Measurements from ENCODE around the gene NHLH1. TPM values are rescaled to one million over a fixed set of nuclear protein-coding genes. Genes with fewer than 3 reads are reported as not detected.

NHLH1 gene
- total RNA-seq, 1 experiment from 2014 or later: 1.6 TPM

DNA sequence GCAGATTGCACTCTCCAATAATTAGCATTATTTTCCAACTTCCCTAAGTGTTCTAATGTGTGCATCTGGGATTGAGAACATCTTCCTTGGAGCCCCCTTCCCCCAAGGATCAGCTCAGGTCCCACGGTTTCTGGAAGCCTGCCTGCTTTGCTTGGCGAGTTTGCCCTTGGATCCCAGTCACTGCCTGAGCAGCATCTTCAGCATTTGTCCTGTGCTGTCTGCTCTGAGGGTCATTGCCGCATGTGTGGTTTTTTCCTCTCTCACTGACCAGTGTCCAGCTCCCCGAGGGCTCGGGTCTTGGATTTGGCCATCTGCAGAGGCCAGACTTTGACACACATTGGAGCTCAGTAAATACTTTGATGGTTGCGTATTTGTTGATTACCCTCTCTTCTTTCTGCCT is 51.6 kb downstream of the NHLH1 start:
- CTCF ChIA-PET: interaction anchor here (0.7 kb wide), 1 partner anchor 356 kb away, joined by 5 read pairs; no protein-coding TSS in a partner anchor
- TF ChIP-seq, protein P1, sequence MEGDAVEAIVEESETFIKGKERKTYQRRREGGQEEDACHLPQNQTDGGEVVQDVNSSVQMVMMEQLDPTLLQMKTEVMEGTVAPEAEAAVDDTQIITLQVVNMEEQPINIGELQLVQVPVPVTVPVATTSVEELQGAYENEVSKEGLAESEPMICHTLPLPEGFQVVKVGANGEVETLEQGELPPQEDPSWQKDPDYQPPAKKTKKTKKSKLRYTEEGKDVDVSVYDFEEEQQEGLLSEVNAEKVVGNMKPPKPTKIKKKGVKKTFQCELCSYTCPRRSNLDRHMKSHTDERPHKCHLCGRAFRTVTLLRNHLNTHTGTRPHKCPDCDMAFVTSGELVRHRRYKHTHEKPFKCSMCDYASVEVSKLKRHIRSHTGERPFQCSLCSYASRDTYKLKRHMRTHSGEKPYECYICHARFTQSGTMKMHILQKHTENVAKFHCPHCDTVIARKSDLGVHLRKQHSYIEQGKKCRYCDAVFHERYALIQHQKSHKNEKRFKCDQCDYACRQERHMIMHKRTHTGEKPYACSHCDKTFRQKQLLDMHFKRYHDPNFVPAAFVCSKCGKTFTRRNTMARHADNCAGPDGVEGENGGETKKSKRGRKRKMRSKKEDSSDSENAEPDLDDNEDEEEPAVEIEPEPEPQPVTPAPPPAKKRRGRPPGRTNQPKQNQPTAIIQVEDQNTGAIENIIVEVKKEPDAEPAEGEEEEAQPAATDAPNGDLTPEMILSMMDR (IDR thresholded peaks at IDR 0.05; ENCODE audit: unreplicated experiment): no peak
- BruUV-seq (replicated peaks): no TSS peak
- Mint-ChIP-seq H3K27ac (ENCODE audit: unreplicated experiment) (no peak overlapping the region), H3K9me3 (ENCODE audit: low read depth, unreplicated experiment) (no peaks in the 10 kb centered on the region), H3K4me1 (ENCODE audit: low read depth, unreplicated experiment) (no peaks in the 10 kb centered on the region), H3K4me3 (ENCODE audit: low read depth, unreplicated experiment) (no peak overlapping the region), H3K36me3 (ENCODE audit: insufficient read depth, unreplicated experiment) (no peaks in the 10 kb centered on the region), H3K27me3 (ENCODE audit: unreplicated experiment) (peaks cover 62% of the 10 kb centered on the region)
- DNase-seq: no peak
- intact Hi-C loops (cut with micrococcal nuclease; ENCODE audit: unreplicated experiment): loop anchor here (10.0 kb wide), 1 partner anchor 314 kb away; no protein-coding TSS in a partner anchor

DNA sequence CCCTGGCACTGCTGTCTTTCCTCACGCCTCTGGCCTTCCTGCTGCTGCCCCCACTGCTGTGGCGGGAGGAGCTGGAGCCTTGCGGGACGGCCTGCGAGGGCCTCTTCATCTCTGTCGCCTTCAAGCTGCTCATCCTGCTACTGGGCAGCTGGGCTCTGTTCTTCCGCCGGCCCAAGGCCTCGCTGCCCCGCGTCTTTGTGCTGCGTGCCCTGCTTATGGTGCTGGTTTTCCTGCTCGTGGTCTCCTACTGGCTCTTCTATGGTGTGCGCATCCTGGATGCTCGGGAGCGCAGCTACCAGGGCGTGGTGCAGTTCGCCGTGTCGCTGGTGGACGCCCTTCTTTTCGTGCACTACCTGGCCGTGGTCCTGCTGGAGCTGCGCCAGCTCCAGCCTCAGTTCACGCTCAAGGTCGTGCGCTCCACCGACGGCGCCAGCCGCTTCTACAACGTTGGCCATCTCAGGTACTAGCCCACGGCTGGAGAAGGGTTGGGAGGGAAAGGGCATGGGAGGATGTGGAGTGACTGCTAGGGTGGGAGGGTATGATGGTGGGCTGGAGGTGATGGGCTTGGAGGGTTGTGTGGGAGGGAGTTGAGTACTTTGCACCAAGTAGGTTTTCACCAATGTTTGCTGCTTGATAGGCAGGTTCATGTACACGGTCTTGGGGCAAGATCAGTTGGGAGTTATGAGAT is 52.4 kb downstream of the NHLH1 start:
- no peak overlapping the region for H3K27ac Mint-ChIP-seq (ENCODE audit: unreplicated experiment)
- H3K4me3 Mint-ChIP-seq (ENCODE audit: low read depth, unreplicated experiment): no peak overlapping the region
- intact Hi-C loops (cut with micrococcal nuclease; ENCODE audit: unreplicated experiment): loop anchor here (10.0 kb wide), 1 partner anchor 314 kb away; no protein-coding TSS in a partner anchor
- BruUV-seq (replicated peaks): no TSS peak
- DNase-seq: no peak
- H3K36me3 Mint-ChIP-seq (ENCODE audit: insufficient read depth, unreplicated experiment): no peaks in the 10 kb centered on the region
- TF ChIP-seq, protein P1 (IDR thresholded peaks at IDR 0.05; ENCODE audit: unreplicated experiment): no peak
- H3K9me3 Mint-ChIP-seq (ENCODE audit: low read depth, unreplicated experiment): no peaks in the 10 kb centered on the region
- peaks cover 61% of the 10 kb centered on the region for H3K27me3 Mint-ChIP-seq (ENCODE audit: unreplicated experiment)
- no peaks in the 10 kb centered on the region for H3K4me1 Mint-ChIP-seq (ENCODE audit: low read depth, unreplicated experiment)
- CTCF ChIA-PET: no interaction called here

DNA sequence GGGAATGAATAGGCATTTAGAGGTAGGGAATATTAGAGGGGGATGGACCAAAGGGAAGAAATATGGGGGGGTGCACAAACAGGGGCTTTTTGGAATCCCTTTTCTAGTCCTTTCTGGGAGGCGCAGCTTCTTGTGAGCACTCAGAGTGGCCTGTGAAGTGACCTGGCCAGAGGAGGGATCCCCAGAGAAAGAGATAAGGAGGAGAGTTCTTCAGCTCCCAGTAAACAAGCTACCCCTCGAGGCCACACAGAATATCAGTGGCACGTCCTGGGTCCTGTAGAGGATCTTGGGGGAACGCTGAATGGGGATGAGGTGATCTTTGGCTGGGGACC is 52.9 kb downstream of the NHLH1 start:
- Mint-ChIP-seq H3K4me3 (ENCODE audit: low read depth, unreplicated experiment) (no peak overlapping the region), H3K27ac (ENCODE audit: unreplicated experiment) (no peak overlapping the region), H3K9me3 (ENCODE audit: low read depth, unreplicated experiment) (no peaks in the 10 kb centered on the region), H3K27me3 (ENCODE audit: unreplicated experiment) (peaks cover 61% of the 10 kb centered on the region), H3K36me3 (ENCODE audit: insufficient read depth, unreplicated experiment) (no peaks in the 10 kb centered on the region), H3K4me1 (ENCODE audit: low read depth, unreplicated experiment) (no peaks in the 10 kb centered on the region)
- no peak for DNase-seq
- TF ChIP-seq, protein P1 (IDR thresholded peaks at IDR 0.05; ENCODE audit: unreplicated experiment): no peak
- BruUV-seq (replicated peaks): no TSS peak
- intact Hi-C loops (cut with micrococcal nuclease; ENCODE audit: unreplicated experiment): loop anchor here (10.0 kb wide), 1 partner anchor 315 kb away; no protein-coding TSS in a partner anchor
- CTCF ChIA-PET: no interaction called here

- no TSS peak for BruUV-seq (replicated peaks)
- no peak overlapping the region for H3K4me3 Mint-ChIP-seq (ENCODE audit: low read depth, unreplicated experiment)
- CTCF ChIA-PET: interaction anchor here (0.5 kb wide), 1 partner anchor 13 kb away, joined by 4 read pairs; no protein-coding TSS in a partner anchor
- peaks cover 69% of the 10 kb centered on the region for H3K27me3 Mint-ChIP-seq (ENCODE audit: unreplicated experiment)
- no peak overlapping the region for H3K27ac Mint-ChIP-seq (ENCODE audit: unreplicated experiment)
- TF ChIP-seq, protein P1 (IDR thresholded peaks at IDR 0.05; ENCODE audit: unreplicated experiment): no peak
- intact Hi-C loops (cut with micrococcal nuclease; ENCODE audit: unreplicated experiment): no loop called here
- H3K36me3 Mint-ChIP-seq (ENCODE audit: insufficient read depth, unreplicated experiment): no peaks in the 10 kb centered on the region
- H3K9me3 Mint-ChIP-seq (ENCODE audit: low read depth, unreplicated experiment): no peaks in the 10 kb centered on the region
- DNase-seq: no peak
- no peaks in the 10 kb centered on the region for H3K4me1 Mint-ChIP-seq (ENCODE audit: low read depth, unreplicated experiment)
Measured at GRCh38 chr1:160420881-160421842, 54.3 kb downstream of the NHLH1 start.
